Stimulated activated CD8-positive, alpha-beta memory T cell treated with anti-CD3 and anti-CD28 coated beads, Interleukin-15, amount 100 ng/mL, for 1 hour (primary cell): ENCODE data around the gene OASL.
"Not testable (repeated sequence)": the region's sequence is repeated elsewhere in the genome, so short reads cannot be mapped to it uniquely, and the experiment has no call there.

ENCODE experiments used
- DNase-seq: peaks from one replicate; pipeline ENCODE4 v3.0.0-alpha.2; 2020; ENCODE audit warnings: low read depth

Gene OASL, protein sequence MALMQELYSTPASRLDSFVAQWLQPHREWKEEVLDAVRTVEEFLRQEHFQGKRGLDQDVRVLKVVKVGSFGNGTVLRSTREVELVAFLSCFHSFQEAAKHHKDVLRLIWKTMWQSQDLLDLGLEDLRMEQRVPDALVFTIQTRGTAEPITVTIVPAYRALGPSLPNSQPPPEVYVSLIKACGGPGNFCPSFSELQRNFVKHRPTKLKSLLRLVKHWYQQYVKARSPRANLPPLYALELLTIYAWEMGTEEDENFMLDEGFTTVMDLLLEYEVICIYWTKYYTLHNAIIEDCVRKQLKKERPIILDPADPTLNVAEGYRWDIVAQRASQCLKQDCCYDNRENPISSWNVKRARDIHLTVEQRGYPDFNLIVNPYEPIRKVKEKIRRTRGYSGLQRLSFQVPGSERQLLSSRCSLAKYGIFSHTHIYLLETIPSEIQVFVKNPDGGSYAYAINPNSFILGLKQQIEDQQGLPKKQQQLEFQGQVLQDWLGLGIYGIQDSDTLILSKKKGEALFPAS

GRCh38 chr12:121038861-121039668, at the start of gene OASL:
OASL (minus strand) TSS chr12:121039246; CDS start chr12:121038971, 275 bp downstream.
- DNase-seq: peak; percentile 45

- DNase-seq: no peak
Measured at GRCh38 chr12:121088195-121088585, 49.1 kb upstream of the OASL start.

GRCh38 chr12:121087467-121088194, 48.6 kb upstream of the OASL start:
- DNase-seq: no peak

DNA sequence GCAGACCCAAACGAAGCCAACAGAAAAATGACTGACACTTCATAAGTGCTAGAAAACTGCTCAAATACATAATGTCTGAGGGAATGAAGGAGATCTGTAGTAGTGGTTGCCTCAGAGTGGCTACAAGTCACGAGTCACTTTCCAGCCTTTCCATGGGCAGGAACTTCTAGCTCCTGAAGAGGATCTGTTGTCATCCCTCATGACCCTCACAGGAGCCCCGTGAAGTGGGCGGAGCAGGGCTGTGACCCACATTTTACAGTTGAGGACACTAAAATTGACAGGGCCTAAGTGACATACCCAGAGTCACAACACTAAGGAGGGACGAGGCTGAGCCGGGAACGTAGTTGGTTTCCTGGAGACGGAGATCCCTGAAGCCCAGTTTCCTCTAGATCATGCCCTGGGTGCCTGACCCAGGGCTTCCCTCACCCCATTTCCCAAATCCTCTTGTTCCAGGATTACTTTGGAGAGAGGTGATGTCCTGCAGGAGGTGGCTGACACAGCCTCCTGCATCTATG, 47.8 kb upstream of the OASL start:
- no peak for DNase-seq

DNA sequence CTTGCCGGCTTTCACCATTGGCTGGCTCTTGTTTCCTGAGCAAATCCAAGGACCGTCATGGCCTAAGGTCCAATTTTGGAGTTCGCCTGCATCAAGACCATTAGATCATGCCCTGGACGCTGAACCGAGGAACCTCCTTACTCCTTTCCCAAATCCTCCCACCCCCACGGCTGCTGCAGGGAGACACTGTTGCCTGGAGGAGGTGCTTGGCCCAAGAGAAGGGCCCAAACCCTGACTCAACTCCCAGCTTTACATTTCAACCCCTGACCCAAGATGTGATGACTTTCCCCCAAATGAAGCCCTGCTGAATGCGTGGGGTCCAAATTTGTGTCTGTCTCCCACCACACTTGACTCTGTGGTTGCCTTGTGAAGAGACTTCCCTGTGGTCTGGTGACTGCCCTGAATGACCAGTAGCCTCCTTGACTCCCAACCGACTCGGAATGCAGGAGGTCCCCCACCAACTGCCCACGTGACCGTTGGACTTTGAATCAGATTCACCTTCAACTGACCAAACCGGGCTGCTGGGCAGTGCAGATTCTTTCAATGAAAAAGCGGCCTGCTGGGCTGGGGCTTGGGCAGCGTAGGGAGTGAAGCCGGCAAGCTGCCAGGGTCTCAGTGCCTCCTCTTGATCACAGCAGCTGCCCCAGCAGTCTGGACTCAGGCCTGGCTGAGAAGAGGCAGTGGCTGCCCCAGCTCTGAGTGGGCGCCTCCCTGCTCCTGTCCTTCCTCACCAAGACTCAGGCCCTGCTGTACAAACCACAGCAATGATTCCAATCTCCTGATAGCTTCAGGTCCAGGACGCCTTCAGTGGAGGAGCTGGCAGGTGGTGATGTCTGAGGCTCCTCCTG, 46.7 kb upstream of the OASL start:
- DNase-seq: no peak

DNA sequence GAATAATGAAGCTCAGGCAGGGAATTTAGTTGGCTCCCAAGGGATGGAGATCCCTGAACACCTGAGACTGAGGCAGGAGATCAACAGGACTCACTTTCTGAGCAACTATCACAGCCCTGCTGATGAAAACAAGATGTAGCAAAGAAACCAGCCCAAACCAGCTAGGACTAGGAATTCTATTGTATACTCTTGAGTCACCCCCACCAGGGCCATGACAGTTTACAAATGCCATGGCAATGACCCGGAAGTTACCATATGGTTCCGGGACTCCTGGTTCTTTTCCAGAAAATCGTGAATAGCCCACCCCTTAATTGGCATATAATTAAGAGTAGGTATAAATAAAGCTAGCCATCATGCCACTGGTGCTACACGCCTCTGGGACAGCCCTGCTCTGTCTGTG, 46.0 kb upstream of the OASL start:
- DNase-seq: no peak

DNA sequence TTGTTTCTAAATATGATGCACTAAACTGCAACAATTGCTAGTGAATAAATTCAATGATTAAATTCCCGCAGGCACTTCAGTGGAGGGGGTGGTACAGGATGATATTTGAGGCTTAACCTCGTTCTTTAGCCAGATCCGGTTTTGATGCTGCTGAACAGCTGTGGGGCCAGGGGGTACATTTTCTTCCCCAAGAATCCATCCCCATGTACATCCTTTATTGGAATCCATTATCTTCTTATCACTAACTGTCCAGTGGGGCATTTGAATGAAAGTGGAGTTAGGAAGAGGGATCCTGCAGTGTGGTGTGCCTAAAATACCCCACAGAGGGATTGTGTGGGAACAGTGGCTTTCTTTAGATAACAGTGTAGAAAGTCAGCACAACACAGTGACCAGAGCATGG, 45.2 kb upstream of the OASL start:
- no peak for DNase-seq

- DNase-seq: no peak
Measured at GRCh38 chr12:121080909-121081308, 41.9 kb upstream of the OASL start.

- DNase-seq: no peak
Measured at GRCh38 chr12:121079736-121080272, 40.8 kb upstream of the OASL start.

GRCh38 chr12:121077440-121077839, 38.4 kb upstream of the OASL start:
- DNase-seq: not testable (repeated sequence)

GRCh38 chr12:121075911-121076310, 36.9 kb upstream of the OASL start:
- DNase-seq: not testable (repeated sequence)

DNA sequence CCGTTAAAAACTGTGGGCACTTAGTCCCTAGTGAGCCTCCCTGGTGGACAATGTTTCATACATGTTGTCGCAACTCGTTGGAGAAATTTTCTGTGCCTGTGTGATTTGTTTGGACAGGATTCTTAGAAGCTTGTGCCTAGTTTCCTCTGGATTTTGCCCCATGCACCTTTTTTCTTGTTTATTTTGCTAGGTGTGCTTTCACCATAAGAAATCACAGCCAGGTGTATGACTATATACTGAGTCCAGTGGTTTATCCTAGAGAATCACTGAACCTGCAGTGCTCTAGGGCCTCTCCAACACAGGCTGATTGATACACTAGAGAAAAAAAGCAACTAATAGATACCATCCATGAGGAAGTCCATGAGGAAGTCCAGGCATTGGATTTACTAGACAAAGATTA, 33.1 kb upstream of the OASL start:
- DNase-seq: no peak

GRCh38 chr12:121069206-121069605, 30.2 kb upstream of the OASL start:
- DNase-seq: no peak

DNA sequence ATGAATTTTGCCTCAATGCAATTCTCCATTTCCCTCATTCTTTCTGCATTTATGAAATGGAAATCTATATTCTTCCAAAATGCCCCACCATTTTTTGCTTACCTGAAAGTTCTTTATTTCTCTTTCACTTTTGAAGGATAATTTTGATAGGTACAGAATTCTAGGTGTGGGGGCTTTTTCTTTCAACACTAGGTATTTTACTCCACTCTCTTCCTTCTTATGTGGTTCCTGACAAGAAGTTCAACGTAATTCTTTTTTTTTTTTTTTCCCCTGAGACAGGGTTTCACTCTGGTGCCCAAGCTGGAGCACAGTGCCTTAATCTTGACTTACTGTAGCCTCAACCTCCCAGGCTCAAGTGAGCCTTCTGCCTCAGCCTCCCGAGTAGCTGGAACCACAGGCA, 26.3 kb upstream of the OASL start:
- DNase-seq: no peak

GRCh38 chr12:121064586-121064985, 25.5 kb upstream of the OASL start:
- not testable (repeated sequence) for DNase-seq

GRCh38 chr12:121064116-121064515, 25.1 kb upstream of the OASL start:
- DNase-seq: no peak

DNA sequence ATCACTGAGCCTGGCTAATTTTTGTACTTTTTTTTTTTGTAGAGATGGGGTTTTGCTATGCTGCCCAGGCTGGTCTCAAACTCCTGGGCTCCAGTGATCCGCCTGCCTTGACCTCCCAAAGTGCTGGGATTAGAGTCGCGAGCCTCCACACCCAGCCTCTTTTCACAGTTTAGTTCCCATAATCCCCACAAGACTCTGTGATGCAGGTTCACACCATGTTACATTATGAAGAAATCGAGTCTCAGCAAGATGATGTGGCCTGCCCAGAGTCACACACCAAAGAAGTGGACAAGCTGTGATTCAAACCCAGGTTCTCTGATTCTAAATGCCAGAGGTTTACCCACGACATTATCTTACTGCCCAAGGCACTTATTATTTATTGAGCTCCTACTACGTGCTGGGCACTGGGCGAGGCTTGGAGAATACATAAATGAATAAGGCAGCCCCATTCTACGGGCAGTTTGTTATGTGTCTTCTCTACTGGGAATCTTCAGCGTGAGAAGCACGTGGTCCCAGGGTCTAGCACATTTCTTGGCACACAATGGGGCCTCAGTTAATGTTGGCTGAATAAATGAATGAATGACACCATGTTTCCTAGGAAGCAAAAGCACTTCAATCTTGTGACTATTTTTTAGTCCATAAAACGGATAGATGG, 23.5 kb upstream of the OASL start:
- DNase-seq: no peak

DNA sequence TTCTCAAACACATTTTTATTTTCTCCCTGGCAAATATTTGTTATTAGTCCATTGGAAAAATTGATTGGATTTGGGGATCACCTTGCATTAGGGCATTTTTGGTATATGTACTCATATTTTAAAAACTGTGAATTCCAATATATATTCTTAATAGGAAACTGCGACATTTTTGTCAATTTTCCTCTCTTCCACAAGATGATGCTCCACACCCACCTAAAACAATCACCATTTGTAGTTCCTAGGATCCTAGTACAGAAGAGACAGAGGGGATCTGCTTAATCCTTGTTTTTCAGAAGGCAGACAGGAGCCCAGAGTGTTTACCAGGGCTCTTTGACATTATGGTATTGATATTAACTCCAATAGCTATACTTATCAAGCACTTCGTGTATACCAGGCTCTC, 22.8 kb upstream of the OASL start:
- no peak for DNase-seq

- DNase-seq: no peak
Measured at GRCh38 chr12:121060149-121061001, 21.3 kb upstream of the OASL start.
